GM12878 (cell line): ENCODE data around the gene WBP4. TPM values are rescaled to one million over a fixed set of nuclear protein-coding genes. Genes with fewer than 3 reads are reported as not detected.

ENCODE experiments used
- ATAC-seq: fragments of 200-7000 bp; cut with Tn5 transposase; 3 replicates; pipeline ENCODE4 v1.9.1; 2020; ENCODE audit warnings: mild to moderate bottlenecking, moderate library complexity
- BruUV-seq: library from RNA; stranded (reverse); fragments of 400-500 nt; replicated peaks from 2 replicates; lab custom pipeline; 2021; lab: Mats Ljungman, UMichigan
- CTCF ChIA-PET: fragments of 300-600 bp; sonication (Branson Sonifier 250); formaldehyde crosslinking; extraction: SDS; loops from one replicate; lab custom pipeline; 2021; ENCODE audit warnings: inconsistent platforms; lab: Yijun Ruan, JAX
- POLR2A ChIA-PET: fragments of 350-600 bp; formaldehyde crosslinking; extraction: SDS; loops from one replicate; lab custom pipeline; 2021; ENCODE audit warnings: inconsistent platforms; lab: Charles Lee
- RAD21 ChIA-PET: fragments of 300-600 bp; sonication (Branson Sonifier 250); formaldehyde crosslinking; loops from one replicate; lab custom pipeline; 2023; ENCODE audit warnings: antibody characterized with exemption; ENCODE audit not compliant: unreplicated experiment; lab: Charles Lee
- SMC1A ChIA-PET: fragments of 300-600 bp; sonication (Branson Sonifier 250); formaldehyde crosslinking; loops from one replicate; lab custom pipeline; 2023; ENCODE audit not compliant: unreplicated experiment, uncharacterized antibody; lab: Charles Lee
- DNase-seq: peaks from one replicate; pipeline ENCODE4 v3.0.0-alpha.2; 2011; ENCODE audit warnings: low read depth, low spot score
- FAIRE-seq: peaks from 3 replicates; lab custom pipeline; 2011; peaks lifted over from hg19 to GRCh38; lab: Jason Lieb, UNC
- H2AFZ ChIP-seq: 2 replicates; pipeline ENCODE4 v1.6.0; 2011; ENCODE audit warnings: low read depth, low read length, control low read depth; ENCODE audit not compliant: control insufficient read depth
- H3K27ac ChIP-seq: 2 replicates; pipeline ENCODE4 v1.5.1; 2011; ENCODE audit warnings: control low read depth; ENCODE audit not compliant: control insufficient read depth, insufficient read depth
- H3K27me3 ChIP-seq, 2 experiments: replicated peaks in 1 of 2; 2 replicates each; pipeline versions ENCODE4 v1.6.0 to v1.6.1; 2011; ENCODE audit warnings: low read length in 1 of 2; ENCODE audit not compliant: control insufficient read depth in 2 of 2, insufficient read depth in 2 of 2
- H3K36me3 ChIP-seq, 2 experiments: 2 replicates each; pipeline ENCODE4 v1.5.1; 2011; ENCODE audit warnings: low read length in 1 of 2; ENCODE audit not compliant: control insufficient read depth in 2 of 2, insufficient read depth in 2 of 2
- H3K4me1 ChIP-seq: 2 replicates; pipeline ENCODE4 v1.6.1; 2011; ENCODE audit warnings: mild to moderate bottlenecking, low read length, moderate library complexity, mixed read lengths; ENCODE audit not compliant: control insufficient read depth, insufficient read depth
- H3K4me2 ChIP-seq: 2 replicates; pipeline ENCODE4 v1.6.0; 2011; ENCODE audit warnings: control low read depth; ENCODE audit not compliant: control insufficient read depth, insufficient read depth
- H3K4me3 ChIP-seq: fragments of 200-600 bp; sonication (generic); 2 replicates; pipeline ENCODE4 v1.5.1; 2016
- H3K79me2 ChIP-seq: 2 replicates; pipeline ENCODE4 v1.6.0; 2011; ENCODE audit warnings: low read length; ENCODE audit not compliant: control insufficient read depth, insufficient read depth
- H3K9ac ChIP-seq: 2 replicates; pipeline ENCODE4 v1.8.0; 2011; ENCODE audit warnings: low read length, control low read depth, mixed read lengths; ENCODE audit not compliant: control insufficient read depth, insufficient read depth
- H3K9me3 ChIP-seq: replicated peaks from 3 replicates; pipeline ENCODE4 v1.5.1; 2011; ENCODE audit warnings: mild to moderate bottlenecking, low read length; ENCODE audit not compliant: control insufficient read depth, insufficient read depth
- H4K20me1 ChIP-seq: 2 replicates; pipeline ENCODE4 v1.6.0; 2011; ENCODE audit not compliant: control insufficient read depth, insufficient read depth
- ATF7 ChIP-seq: fragments of 450-650 bp; IDR thresholded peaks from 2 replicates; pipeline ENCODE4 v1.6.1; 2016; ENCODE audit warnings: low read depth, mild to moderate bottlenecking
- CBX3 ChIP-seq: fragments of 200-600 bp; sonication (generic); IDR thresholded peaks from 2 replicates; pipeline ENCODE4 v1.6.1; 2016; ENCODE audit warnings: low read depth, borderline replicate concordance
- CBX5 ChIP-seq: sonication (generic); IDR thresholded peaks from 2 replicates; pipeline ENCODE4 v1.6.1; 2016; ENCODE audit warnings: low read depth, moderate library complexity, mild to moderate bottlenecking, inconsistent platforms
- CTCF ChIP-seq, 3 experiments: IDR thresholded peaks in 2 of 3; conservative IDR thresholded peaks in 1 of 3; 2 replicates each; pipeline ENCODE4 v1.5.1; 2011; ENCODE audit warnings: low read depth in 3 of 3, low read length in 3 of 3, mild to moderate bottlenecking in 3 of 3, control low read depth in 2 of 3, moderate library complexity in 2 of 3, inconsistent platforms in 1 of 3, mixed read lengths in 1 of 3; ENCODE audit not compliant: control insufficient read depth in 2 of 3, insufficient read depth in 1 of 3; ENCODE audit errors: extremely low read depth in 1 of 3
- KLF5 ChIP-seq: fragments of 450-650 bp; IDR thresholded peaks from 2 replicates; pipeline ENCODE4 v1.6.1; 2014; ENCODE audit warnings: mild to moderate bottlenecking; ENCODE audit not compliant: partially characterized antibody
- PAX5 ChIP-seq: IDR thresholded peaks from 2 replicates; pipeline ENCODE4 v1.6.1; 2011; ENCODE audit warnings: low read depth, low read length, borderline replicate concordance
- TCF7 ChIP-seq: IDR thresholded peaks from 2 replicates; pipeline ENCODE4 v1.6.1; 2014; ENCODE audit warnings: antibody characterized with exemption, borderline replicate concordance
- WGBS: methylation state at CpG from one replicate; pipeline ENCODE4 v1.1.6; 2016; ENCODE audit warnings: low lambda C conversion rate; ENCODE audit not compliant: insufficient replicate concordance, insufficient coverage; ENCODE audit errors: missing lambda C conversion rate; 5-methylcytosine and 5-hydroxymethylcytosine counted together
- in situ Hi-C: fragments of 300-500 bp; cut with MboI; formaldehyde crosslinking; loops from 9 replicates; pipeline ENCODE4 v1.14.3; 2018; ENCODE audit warnings: mixed read lengths
- intact Hi-C: fragments of 100-400 bp; cut with micrococcal nuclease; formaldehyde crosslinking; loops from one replicate; pipeline ENCODE4 v1.14.2; 2022; ENCODE audit not compliant: unreplicated experiment
- polyA plus RNA-seq, 11 experiments: library from polyadenylated mRNA; depleted of rRNA in 4 of 11; unstranded in 6 of 11; stranded (reverse) in 5 of 11; fragments of >200 nt; fragmentation: Nextera tagmentation in 4 of 11; fragmentation: Illumina TruSeq in 1 of 11; extraction: Ambion mirVana in 4 of 11; extraction: Trizol in 1 of 11; gene quantifications; 1 replicate in 1 of 11; 2 replicates in 10 of 11; pipeline versions ENCODE4 v1.2.1 to v1.2.3, GENCODE V29; 2011 to 2016; ENCODE audit warnings: inconsistent platforms in 2 of 11, missing spikeins in 2 of 11, low read depth in 1 of 11
- total RNA-seq, 4 experiments: library from RNA; depleted of rRNA in 3 of 4; stranded (reverse); fragments of >200 nt in 3 of 4; fragmentation: Illumina TruSeq in 1 of 4; extraction: Trizol in 1 of 4; gene quantifications; 2 replicates each; pipeline versions ENCODE4 v1.2.1 to v1.2.3, GENCODE V29; 2013 to 2021

WBP4 gene
- total and polyA plus RNA-seq, 10 of the 15 experiments (the other 5 are each of a cell fraction or from before 2014, with no cell fraction given): 7.4 to 21.6 (median 14.2) TPM

GRCh38 chr13:41075485-41075884 is 14.2 kb downstream of the WBP4 start:
- ChIA-PET RAD21 (no interaction called here), POLR2A (no interaction called here), SMC1A (no interaction called here), CTCF (no interaction called here)
- intact Hi-C loops: loop anchor here (1.0 kb wide), 1 partner anchor 147 kb away; no protein-coding TSS in a partner anchor
- DNase-seq (no peak), ATAC-seq (no peak), FAIRE-seq (peak; percentile 56)
- BruUV-seq: no TSS peak
- H3K9ac ChIP-seq: no peak overlapping the region
- no peaks in the 10 kb centered on the region for H4K20me1 ChIP-seq
- H3K4me3 ChIP-seq: no peak overlapping the region
- TF ChIP-seq CBX3 (no peak), CBX5 (no peak), CTCF (IDR thresholded peaks at IDR 0.05 in 2 of 3, conservative IDR thresholded peaks at IDR 0.05 in 1 of 3; ENCODE audit: control insufficient read depth in 2 of 3, extremely low read depth in 1 of 3, insufficient read depth in 1 of 3, low read depth in 3 of 3, low read length in 3 of 3) (no peak), PAX5 (no peak), KLF5 (no peak), TCF7 (no peak), ATF7 (no peak)
- peaks cover 2 to 11% of the 10 kb centered on the region in 2 experiments; a peak in 3 of 4 replicates for H3K36me3 ChIP-seq
- no peaks in the 10 kb centered on the region for H3K27me3 ChIP-seq
- H2AFZ ChIP-seq: no peak overlapping the region
- H3K79me2 ChIP-seq: no peaks in the 10 kb centered on the region
- H3K4me2 ChIP-seq: no peak overlapping the region
- no peaks in the 10 kb centered on the region for H3K9me3 ChIP-seq
- in situ Hi-C loops: no loop called here
- 87% methylated on average over 7 of the region's 7 CpGs for WGBS
- no peaks in the 10 kb centered on the region for H3K4me1 ChIP-seq
- no peak overlapping the region for H3K27ac ChIP-seq
